CD14-positive monocyte (primary cell): Measurements from ENCODE around the gene SLC1A3. TPM values are rescaled to one million over a fixed set of nuclear protein-coding genes. Genes with fewer than 3 reads are reported as not detected.

ENCODE experiments used
- DNase-seq, 3 donors: peaks; one replicate each; pipeline ENCODE4 v3.0.0-alpha.2; 2011 to 2022
- H2AFZ ChIP-seq: 2 replicates; pipeline ENCODE4 v1.6.0; 2012; ENCODE audit warnings: mild to moderate bottlenecking, low read depth, low read length, inconsistent platforms; ENCODE audit not compliant: insufficient read depth, poor library complexity, severe bottlenecking
- H3K27ac ChIP-seq, 2 donors: 1 replicate in 1 of 2; 2 replicates in 1 of 2; pipeline ENCODE4 v1.5.1; 2012 to 2013; ENCODE audit warnings: low read length in 2 of 2, control low read depth in 1 of 2, inconsistent platforms in 1 of 2, low read depth in 1 of 2, mild to moderate bottlenecking in 1 of 2
- H3K27me3 ChIP-seq, 2 donors: one replicate each; pipeline versions ENCODE4 v1.6.0 to v1.6.1; 2011 to 2013; ENCODE audit warnings: low read length in 2 of 2; ENCODE audit not compliant: control insufficient read depth in 2 of 2, insufficient read depth in 2 of 2
- H3K36me3 ChIP-seq, 2 donors: replicated peaks in 1 of 2; 1 replicate in 1 of 2; 2 replicates in 1 of 2; pipeline versions ENCODE4 v1.5.1 to v1.6.1; 2012 to 2013; ENCODE audit warnings: low read length in 2 of 2, control low read depth in 1 of 2, inconsistent platforms in 1 of 2, mild to moderate bottlenecking in 1 of 2; ENCODE audit not compliant: insufficient read depth in 2 of 2, control insufficient read depth in 1 of 2
- H3K4me1 ChIP-seq, 2 donors: 1 replicate in 1 of 2; 2 replicates in 1 of 2; pipeline versions ENCODE4 v1.5.1 to v1.6.1; 2012 to 2013; ENCODE audit warnings: low read length in 2 of 2, control low read depth in 1 of 2, inconsistent platforms in 1 of 2, mild to moderate bottlenecking in 1 of 2, moderate library complexity in 1 of 2; ENCODE audit not compliant: insufficient read depth in 2 of 2, control insufficient read depth in 1 of 2
- H3K4me2 ChIP-seq: replicated peaks from 2 replicates; pipeline ENCODE3; 2012; ENCODE audit warnings: low read length, moderate library complexity, mild to moderate bottlenecking; ENCODE audit not compliant: poor library complexity, severe bottlenecking; ENCODE audit errors: extremely low read depth
- H3K4me3 ChIP-seq, 3 experiments: fragments of 200-600 bp in 1 of 3; sonication (generic) in 1 of 3; replicated peaks in 1 of 3; 1 replicate in 2 of 3; 2 replicates in 1 of 3; pipeline ENCODE4 v1.5.1; 2011 to 2013; ENCODE audit warnings: low read length in 3 of 3, mild to moderate bottlenecking in 3 of 3, control low read depth in 2 of 3, low read depth in 2 of 3, inconsistent platforms in 1 of 3, moderate library complexity in 1 of 3
- H3K79me2 ChIP-seq: 2 replicates; pipeline ENCODE4 v1.6.0; 2012; ENCODE audit warnings: mild to moderate bottlenecking, control low read depth, inconsistent platforms, low read length, moderate library complexity; ENCODE audit not compliant: insufficient read depth
- H3K9ac ChIP-seq: 2 replicates; pipeline ENCODE4 v1.6.0; 2017; ENCODE audit warnings: low read length, mild to moderate bottlenecking; ENCODE audit not compliant: insufficient read depth, poor library complexity, severe bottlenecking
- H3K9me3 ChIP-seq, 2 donors: replicated peaks in 1 of 2; 1 replicate in 1 of 2; 2 replicates in 1 of 2; pipeline versions ENCODE4 v1.5.1 to v1.6.1; 2012 to 2013; ENCODE audit warnings: low read length in 2 of 2, control low read depth in 1 of 2; ENCODE audit not compliant: control insufficient read depth in 1 of 2, insufficient read depth in 1 of 2
- H4K20me1 ChIP-seq: 2 replicates; pipeline ENCODE4 v1.6.0; 2012; ENCODE audit warnings: mild to moderate bottlenecking, low read length, control low read depth, moderate library complexity; ENCODE audit not compliant: insufficient read depth
- H3K27ac Mint-ChIP-seq, 7 donors: one replicate each; pipeline ENCODE4 v1.8.0; 2020; ENCODE audit warnings: mild to moderate bottlenecking in 7 of 7, mixed read lengths in 7 of 7, moderate library complexity in 6 of 7, inconsistent platforms in 2 of 7
- H3K27me3 Mint-ChIP-seq, 3 donors: one replicate each; pipeline ENCODE4 v1.8.0; 2021 to 2022; ENCODE audit warnings: low read depth in 3 of 3, mild to moderate bottlenecking in 3 of 3, mixed read lengths in 3 of 3, moderate library complexity in 3 of 3, inconsistent platforms in 1 of 3
- H3K36me3 Mint-ChIP-seq, 2 donors: one replicate each; pipeline ENCODE4 v1.8.0; 2020; ENCODE audit warnings: mixed read lengths in 2 of 2, inconsistent platforms in 1 of 2, mild to moderate bottlenecking in 1 of 2
- H3K4me1 Mint-ChIP-seq: one replicate; pipeline ENCODE4 v1.8.0; 2020; ENCODE audit warnings: mild to moderate bottlenecking, mixed read lengths
- H3K4me3 Mint-ChIP-seq, 2 donors: one replicate each; pipeline ENCODE4 v1.8.0; 2020; ENCODE audit warnings: mild to moderate bottlenecking in 2 of 2, mixed read lengths in 2 of 2, moderate library complexity in 1 of 2
- H3K9me3 Mint-ChIP-seq, 7 donors: one replicate each; pipeline ENCODE4 v1.8.0; 2020 to 2022; ENCODE audit warnings: mixed read lengths in 7 of 7, mild to moderate bottlenecking in 6 of 7, moderate library complexity in 6 of 7, inconsistent platforms in 2 of 7
- WGBS: methylation state at CpG from one replicate; pipeline ENCODE4 v1.1.5; 2013; ENCODE audit warnings: missing lambda C conversion rate; ENCODE audit not compliant: insufficient coverage; 5-methylcytosine and 5-hydroxymethylcytosine counted together
- intact Hi-C, 2 donors: fragments of 100-400 bp; cut with micrococcal nuclease; formaldehyde crosslinking; loops; one replicate each; pipeline versions ENCODE4 v1.15.0 to v1.15.1; 2023
- polyA plus RNA-seq, 3 donors: library from polyadenylated mRNA; depleted of rRNA in 1 of 3; unstranded in 2 of 3; stranded (reverse) in 1 of 3; fragments of 300-500 nt in 2 of 3; fragments of >200 nt in 1 of 3; fragmentation: Illumina TruSeq in 2 of 3; gene quantifications; 1 replicate in 2 of 3; 2 replicates in 1 of 3; pipeline ENCODE4 v1.2.3, GENCODE V29; 2012 to 2021
- TF ChIP-seq, protein P1 (sequence below): fragments of 200-600 bp; IDR thresholded peaks from one replicate; pipeline ENCODE4 v1.8.0; 2022; ENCODE audit warnings: antibody characterized with exemption, mild to moderate bottlenecking

SLC1A3 gene
- polyA plus RNA-seq, 3 donors = 1.2 to 3.3 (median 1.3) TPM

GRCh38 chr5:36692791-36693763 is 86.7 kb downstream of the SLC1A3 start:
- Histone ChIP-seq H3K27ac (peak overlapping the region in 1 of 2 donors; percentile 21), H3K4me2 (peak overlapping the region; percentile 95), H3K27me3 (no peaks in the 10 kb centered on the region), H3K9me3 (no peaks in the 10 kb centered on the region), H3K4me1 (peaks cover 38 to 49% of the 10 kb centered on the region in 2 donors), H4K20me1 (no peaks in the 10 kb centered on the region), H2AFZ (peak overlapping the region; percentile 90), H3K79me2 (no peaks in the 10 kb centered on the region), H3K9ac (peak overlapping the region; percentile 61), H3K36me3 (no peaks in the 10 kb centered on the region), H3K4me3 (peak overlapping the region; percentile 12 to 75 (median 32))
- Mint-ChIP-seq H3K4me3 (peak overlapping the region; percentile 76 to 85), H3K27ac (peak overlapping the region in 1 of 7 donors; percentile 32), H3K36me3 (peaks cover 0 to 6% of the 10 kb centered on the region in 2 donors), H3K9me3 (no peaks in the 10 kb centered on the region), H3K27me3 (peaks cover 0 to 2% (median 1%) of the 10 kb centered on the region in 3 donors), H3K4me1 (peaks cover 47% of the 10 kb centered on the region)
- intact Hi-C loops = loop anchor here (2.0 to 5.0 kb wide), 8 partner anchors 36 to 451 kb away; partner anchors contain the start of gene NADK2 (in 1 of the 2)
- TF ChIP-seq, protein P1, sequence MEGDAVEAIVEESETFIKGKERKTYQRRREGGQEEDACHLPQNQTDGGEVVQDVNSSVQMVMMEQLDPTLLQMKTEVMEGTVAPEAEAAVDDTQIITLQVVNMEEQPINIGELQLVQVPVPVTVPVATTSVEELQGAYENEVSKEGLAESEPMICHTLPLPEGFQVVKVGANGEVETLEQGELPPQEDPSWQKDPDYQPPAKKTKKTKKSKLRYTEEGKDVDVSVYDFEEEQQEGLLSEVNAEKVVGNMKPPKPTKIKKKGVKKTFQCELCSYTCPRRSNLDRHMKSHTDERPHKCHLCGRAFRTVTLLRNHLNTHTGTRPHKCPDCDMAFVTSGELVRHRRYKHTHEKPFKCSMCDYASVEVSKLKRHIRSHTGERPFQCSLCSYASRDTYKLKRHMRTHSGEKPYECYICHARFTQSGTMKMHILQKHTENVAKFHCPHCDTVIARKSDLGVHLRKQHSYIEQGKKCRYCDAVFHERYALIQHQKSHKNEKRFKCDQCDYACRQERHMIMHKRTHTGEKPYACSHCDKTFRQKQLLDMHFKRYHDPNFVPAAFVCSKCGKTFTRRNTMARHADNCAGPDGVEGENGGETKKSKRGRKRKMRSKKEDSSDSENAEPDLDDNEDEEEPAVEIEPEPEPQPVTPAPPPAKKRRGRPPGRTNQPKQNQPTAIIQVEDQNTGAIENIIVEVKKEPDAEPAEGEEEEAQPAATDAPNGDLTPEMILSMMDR = peak; percentile 84
- DNase-seq = peak; percentile 70 to 83 (median 79)
- WGBS = 9% methylated on average over 44 of the region's 44 CpGs

GRCh38 chr5:36694351-36694750 is 87.9 kb downstream of the SLC1A3 start:
- 100% methylated on average over 5 of the region's 5 CpGs for WGBS
- peaks cover 38% of the 10 kb centered on the region for H3K4me1 Mint-ChIP-seq
- H3K9me3 ChIP-seq = no peaks in the 10 kb centered on the region
- peaks cover 4 to 11% of the 10 kb centered on the region in 2 donors for H3K36me3 Mint-ChIP-seq
- no peaks in the 10 kb centered on the region for H3K27me3 ChIP-seq
- no peak overlapping the region for H3K4me3 Mint-ChIP-seq
- H3K9ac ChIP-seq = no peak overlapping the region
- H3K4me3 ChIP-seq = no peak overlapping the region
- H3K4me1 ChIP-seq = peaks cover 31 to 41% of the 10 kb centered on the region in 2 donors
- H4K20me1 ChIP-seq = no peaks in the 10 kb centered on the region
- no peak overlapping the region for H3K4me2 ChIP-seq
- no peaks in the 10 kb centered on the region for H3K9me3 Mint-ChIP-seq
- no peak overlapping the region for H2AFZ ChIP-seq
- intact Hi-C loops = loop anchor here (5.0 kb wide), 5 partner anchors 37 to 452 kb away; partner anchors contain the start of gene NADK2 (in 1 of the 2)
- no peak for DNase-seq
- no peak overlapping the region for H3K27ac ChIP-seq
- H3K79me2 ChIP-seq = no peaks in the 10 kb centered on the region
- no peak overlapping the region for H3K27ac Mint-ChIP-seq
- H3K27me3 Mint-ChIP-seq = peaks cover 0 to 2% (median 1%) of the 10 kb centered on the region in 3 donors
- TF ChIP-seq, protein P1 = no peak
- no peaks in the 10 kb centered on the region for H3K36me3 ChIP-seq
